ENCODE data around the gene RUFY1. TPM values are rescaled to one million over a fixed set of nuclear protein-coding genes. Genes with fewer than 3 reads are reported as not detected.
A peak's percentile ranks its signal among the peaks of the same experiment; 100 is the strongest.

RUFY1 gene
- total and polyA plus RNA-seq, 2 of the 13 experiments (the other 11 are each of a cell fraction or from before 2014, with no cell fraction given): 19.9 to 31.9 TPM

DNA sequence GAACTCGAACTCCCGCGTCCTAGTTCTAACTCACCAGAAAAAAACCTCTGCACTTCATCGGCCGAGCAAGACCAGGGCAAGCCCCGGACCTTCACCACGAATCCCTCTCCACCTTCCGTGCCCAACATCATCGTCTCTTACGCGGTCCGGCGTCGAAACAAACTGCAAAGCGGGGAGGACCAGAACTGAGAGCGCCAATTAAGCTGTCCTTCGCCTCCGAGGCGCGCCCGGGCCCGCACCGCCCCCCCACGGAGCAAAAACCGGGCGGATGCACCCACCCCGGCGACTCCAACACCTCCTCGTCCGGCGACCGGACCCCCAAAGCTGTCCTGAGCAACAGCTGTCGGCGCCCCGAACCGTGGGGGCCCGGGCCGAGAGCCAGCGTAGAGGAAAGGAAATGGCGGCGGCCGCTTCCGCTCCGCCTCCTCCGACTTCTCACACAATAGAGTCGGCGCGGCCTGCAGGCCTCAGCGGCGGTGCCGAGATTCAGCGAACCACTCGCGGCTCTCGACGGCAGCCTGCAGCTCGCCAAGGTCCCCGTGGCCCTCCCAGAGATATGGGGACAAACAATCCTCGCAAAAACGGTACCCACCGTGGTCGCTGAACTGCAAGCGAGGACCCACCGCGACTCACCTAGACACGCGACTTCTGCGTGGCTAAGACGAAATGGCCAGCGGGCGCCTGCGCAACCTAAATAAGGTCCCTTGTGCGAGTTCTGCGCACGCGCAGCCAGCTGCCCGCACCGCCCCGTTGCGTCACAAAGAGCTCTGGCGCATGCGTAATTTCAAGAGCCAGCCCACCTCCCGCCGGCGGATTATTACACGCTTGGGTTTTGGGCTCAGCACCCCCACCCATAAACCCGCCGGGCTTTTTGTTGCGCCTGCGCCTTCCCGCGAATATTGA is 72.9 kb downstream of the RUFY1 start, which contains the start of gene HNRNPH1 (continued):
- TF ChIP-seq FOSL1 (CRISPR knock-in tag; IDR thresholded peaks at IDR 0.05; ENCODE audit: borderline replicate concordance) (no peak), HNRNPUL1 (IDR thresholded peaks at IDR 0.05; ENCODE audit: low read depth, low read length) (peak; percentile 66; the same call in 1 of the 2 replicates), CBX1 (IDR thresholded peaks at IDR 0.05; ENCODE audit: low read depth) (peak; percentile 81), ZNF557 (CRISPR knock-in tag; IDR thresholded peaks at IDR 0.05) (no peak; the same call in 1 of the 2 replicates), ZNF672 (CRISPR knock-in tag; IDR thresholded peaks at IDR 0.05) (no peak), ZNF737 (CRISPR knock-in tag; IDR thresholded peaks at IDR 0.05; ENCODE audit: borderline replicate concordance) (no peak), SMARCE1 (IDR thresholded peaks at IDR 0.05; ENCODE audit: borderline replicate concordance) (no peak), JUND (CRISPR knock-in tag; IDR thresholded peaks at IDR 0.05) (peak; percentile 77; the same call in 1 of the 2 replicates), ZNF234 (CRISPR knock-in tag; conservative IDR thresholded peaks at IDR 0.05) (peak; percentile 88), NAIF1 (CRISPR knock-in tag; IDR thresholded peaks at IDR 0.05; ENCODE audit: borderline replicate concordance) (0 out of 2 replicates have a peak, but pooled peaks have one; percentile 15), SATB2 (CRISPR knock-in tag; IDR thresholded peaks at IDR 0.05) (peak; percentile 92), ZNF317 (CRISPR knock-in tag; IDR thresholded peaks at IDR 0.05) (peak; percentile 77), ZFP36 (IDR thresholded peaks at IDR 0.05; ENCODE audit: borderline replicate concordance, low read depth, low read length, partially characterized antibody) (no peak), ZMYM4 (CRISPR knock-in tag; IDR thresholded peaks at IDR 0.05) (peak; percentile 53; the same call in 1 of the 2 replicates), ZNF724P (CRISPR knock-in tag; IDR thresholded peaks at IDR 0.05; ENCODE audit: borderline replicate concordance) (0 out of 2 replicates have a peak, but pooled peaks have one; percentile 31), ZNF703 (CRISPR knock-in tag; IDR thresholded peaks at IDR 0.05; ENCODE audit: borderline replicate concordance) (peak; percentile 52; the same call in 1 of the 2 replicates), HES4 (CRISPR knock-in tag; IDR thresholded peaks at IDR 0.05; ENCODE audit: borderline replicate concordance) (peak; percentile 92), ZNF34 (CRISPR knock-in tag; IDR thresholded peaks at IDR 0.05; ENCODE audit: borderline replicate concordance) (no peak), EHMT2 (IDR thresholded peaks at IDR 0.05; ENCODE audit: borderline replicate concordance, low read depth, low read length) (no peak)
- TF ChIP-seq, protein P1, sequence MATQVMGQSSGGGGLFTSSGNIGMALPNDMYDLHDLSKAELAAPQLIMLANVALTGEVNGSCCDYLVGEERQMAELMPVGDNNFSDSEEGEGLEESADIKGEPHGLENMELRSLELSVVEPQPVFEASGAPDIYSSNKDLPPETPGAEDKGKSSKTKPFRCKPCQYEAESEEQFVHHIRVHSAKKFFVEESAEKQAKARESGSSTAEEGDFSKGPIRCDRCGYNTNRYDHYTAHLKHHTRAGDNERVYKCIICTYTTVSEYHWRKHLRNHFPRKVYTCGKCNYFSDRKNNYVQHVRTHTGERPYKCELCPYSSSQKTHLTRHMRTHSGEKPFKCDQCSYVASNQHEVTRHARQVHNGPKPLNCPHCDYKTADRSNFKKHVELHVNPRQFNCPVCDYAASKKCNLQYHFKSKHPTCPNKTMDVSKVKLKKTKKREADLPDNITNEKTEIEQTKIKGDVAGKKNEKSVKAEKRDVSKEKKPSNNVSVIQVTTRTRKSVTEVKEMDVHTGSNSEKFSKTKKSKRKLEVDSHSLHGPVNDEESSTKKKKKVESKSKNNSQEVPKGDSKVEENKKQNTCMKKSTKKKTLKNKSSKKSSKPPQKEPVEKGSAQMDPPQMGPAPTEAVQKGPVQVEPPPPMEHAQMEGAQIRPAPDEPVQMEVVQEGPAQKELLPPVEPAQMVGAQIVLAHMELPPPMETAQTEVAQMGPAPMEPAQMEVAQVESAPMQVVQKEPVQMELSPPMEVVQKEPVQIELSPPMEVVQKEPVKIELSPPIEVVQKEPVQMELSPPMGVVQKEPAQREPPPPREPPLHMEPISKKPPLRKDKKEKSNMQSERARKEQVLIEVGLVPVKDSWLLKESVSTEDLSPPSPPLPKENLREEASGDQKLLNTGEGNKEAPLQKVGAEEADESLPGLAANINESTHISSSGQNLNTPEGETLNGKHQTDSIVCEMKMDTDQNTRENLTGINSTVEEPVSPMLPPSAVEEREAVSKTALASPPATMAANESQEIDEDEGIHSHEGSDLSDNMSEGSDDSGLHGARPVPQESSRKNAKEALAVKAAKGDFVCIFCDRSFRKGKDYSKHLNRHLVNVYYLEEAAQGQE (IDR thresholded peaks at IDR 0.05; ENCODE audit: borderline replicate concordance in 1 of 2, low read depth in 1 of 2, low read length in 2 of 2): peak in 1 of 2 experiments; percentile 47; a peak in 1 of 4 replicates
- TF ChIP-seq, protein P2, sequence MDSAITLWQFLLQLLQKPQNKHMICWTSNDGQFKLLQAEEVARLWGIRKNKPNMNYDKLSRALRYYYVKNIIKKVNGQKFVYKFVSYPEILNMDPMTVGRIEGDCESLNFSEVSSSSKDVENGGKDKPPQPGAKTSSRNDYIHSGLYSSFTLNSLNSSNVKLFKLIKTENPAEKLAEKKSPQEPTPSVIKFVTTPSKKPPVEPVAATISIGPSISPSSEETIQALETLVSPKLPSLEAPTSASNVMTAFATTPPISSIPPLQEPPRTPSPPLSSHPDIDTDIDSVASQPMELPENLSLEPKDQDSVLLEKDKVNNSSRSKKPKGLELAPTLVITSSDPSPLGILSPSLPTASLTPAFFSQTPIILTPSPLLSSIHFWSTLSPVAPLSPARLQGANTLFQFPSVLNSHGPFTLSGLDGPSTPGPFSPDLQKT (CRISPR knock-in tag; IDR thresholded peaks at IDR 0.05; ENCODE audit: borderline replicate concordance): no peak
- TF ChIP-seq, protein P3, sequence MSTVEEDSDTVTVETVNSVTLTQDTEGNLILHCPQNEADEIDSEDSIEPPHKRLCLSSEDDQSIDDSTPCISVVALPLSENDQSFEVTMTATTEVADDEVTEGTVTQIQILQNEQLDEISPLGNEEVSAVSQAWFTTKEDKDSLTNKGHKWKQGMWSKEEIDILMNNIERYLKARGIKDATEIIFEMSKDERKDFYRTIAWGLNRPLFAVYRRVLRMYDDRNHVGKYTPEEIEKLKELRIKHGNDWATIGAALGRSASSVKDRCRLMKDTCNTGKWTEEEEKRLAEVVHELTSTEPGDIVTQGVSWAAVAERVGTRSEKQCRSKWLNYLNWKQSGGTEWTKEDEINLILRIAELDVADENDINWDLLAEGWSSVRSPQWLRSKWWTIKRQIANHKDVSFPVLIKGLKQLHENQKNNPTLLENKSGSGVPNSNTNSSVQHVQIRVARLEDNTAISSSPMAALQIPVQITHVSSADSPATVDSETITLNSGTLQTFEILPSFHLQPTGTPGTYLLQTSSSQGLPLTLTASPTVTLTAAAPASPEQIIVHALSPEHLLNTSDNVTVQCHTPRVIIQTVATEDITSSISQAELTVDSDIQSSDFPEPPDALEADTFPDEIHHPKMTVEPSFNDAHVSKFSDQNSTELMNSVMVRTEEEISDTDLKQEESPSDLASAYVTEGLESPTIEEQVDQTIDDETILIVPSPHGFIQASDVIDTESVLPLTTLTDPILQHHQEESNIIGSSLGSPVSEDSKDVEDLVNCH (CRISPR knock-in tag; IDR thresholded peaks at IDR 0.05): no peak
